Measurements from ENCODE around the gene MIF.
"Not testable (repeated sequence)": the region's sequence is repeated elsewhere in the genome, so short reads cannot be mapped to it uniquely, and the experiment has no call there.

Gene MIF

DNA sequence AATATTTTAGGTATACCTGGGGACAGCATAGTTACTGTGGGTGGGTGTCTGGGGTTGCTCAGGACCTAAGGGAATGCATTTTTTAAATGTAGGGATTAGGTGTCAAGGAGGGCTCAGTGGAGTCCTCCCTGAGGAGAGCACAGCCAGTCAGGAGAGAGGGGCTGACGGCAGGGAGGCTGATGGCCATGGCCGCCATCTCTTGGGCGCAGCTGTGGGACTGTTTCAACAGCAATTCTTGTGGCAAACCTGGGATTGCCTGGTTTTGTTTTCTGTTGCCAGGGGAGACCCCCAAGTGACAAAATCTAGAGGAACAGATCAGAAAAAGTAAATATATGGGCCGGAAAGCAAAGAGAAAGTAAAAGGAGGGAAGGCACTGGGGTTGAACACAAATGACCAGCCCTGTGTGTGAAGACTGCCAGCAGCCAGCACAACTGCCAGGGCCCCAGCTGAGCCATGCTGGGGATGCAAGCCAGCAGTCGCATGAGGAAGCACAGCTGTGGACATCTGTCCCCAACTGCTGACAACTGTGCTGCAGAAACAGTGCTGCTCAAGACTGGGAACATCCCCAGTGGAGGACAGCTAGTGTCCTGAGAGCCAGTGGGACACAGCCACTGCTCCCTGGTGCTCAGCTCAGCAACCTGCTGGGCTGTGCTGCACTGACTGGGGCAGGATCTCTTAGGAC is 10.5 kb downstream of the MIF start:
- DNase-seq: no peak

DNA sequence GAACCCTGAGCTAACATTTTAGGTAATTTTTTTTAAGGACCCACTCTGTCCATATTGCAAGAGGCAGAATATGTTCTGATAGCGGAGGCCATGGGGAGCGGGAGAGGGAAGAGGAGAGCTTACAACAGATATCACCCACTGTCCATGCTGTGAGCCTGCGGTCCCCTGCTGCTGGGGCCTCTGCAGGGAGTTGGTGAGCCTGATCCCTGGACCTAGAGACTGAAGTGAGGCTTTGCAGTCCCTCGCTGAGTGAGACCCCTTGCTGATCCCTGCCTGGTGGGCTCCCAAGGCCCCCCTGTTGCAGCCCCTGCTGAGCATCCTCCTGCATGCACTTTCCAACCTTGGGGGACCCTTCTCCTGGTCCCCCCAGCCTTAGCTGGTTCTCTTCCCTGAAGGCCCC is 12.5 kb downstream of the MIF start:
- DNase-seq: no peak

DNA sequence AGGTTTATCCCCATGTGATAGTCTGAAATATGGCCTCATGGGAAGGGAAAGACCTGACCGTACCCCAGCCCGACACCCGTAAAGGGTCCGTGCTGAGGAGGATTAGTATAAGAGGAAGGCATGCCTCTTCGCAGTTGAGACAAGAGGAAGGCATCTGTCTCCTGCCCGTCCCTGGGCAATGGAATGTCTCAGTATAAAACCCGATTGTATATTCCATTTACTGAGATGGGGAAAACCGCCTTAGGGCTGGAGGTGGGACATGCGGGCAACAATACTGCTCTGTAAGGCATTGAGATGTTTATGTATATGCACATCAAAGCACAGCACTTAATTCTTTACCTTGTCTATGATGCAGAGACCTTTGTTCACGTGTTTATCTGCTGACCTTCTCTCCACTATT is 13.2 kb downstream of the MIF start:
- not testable (repeated sequence) for DNase-seq

DNA sequence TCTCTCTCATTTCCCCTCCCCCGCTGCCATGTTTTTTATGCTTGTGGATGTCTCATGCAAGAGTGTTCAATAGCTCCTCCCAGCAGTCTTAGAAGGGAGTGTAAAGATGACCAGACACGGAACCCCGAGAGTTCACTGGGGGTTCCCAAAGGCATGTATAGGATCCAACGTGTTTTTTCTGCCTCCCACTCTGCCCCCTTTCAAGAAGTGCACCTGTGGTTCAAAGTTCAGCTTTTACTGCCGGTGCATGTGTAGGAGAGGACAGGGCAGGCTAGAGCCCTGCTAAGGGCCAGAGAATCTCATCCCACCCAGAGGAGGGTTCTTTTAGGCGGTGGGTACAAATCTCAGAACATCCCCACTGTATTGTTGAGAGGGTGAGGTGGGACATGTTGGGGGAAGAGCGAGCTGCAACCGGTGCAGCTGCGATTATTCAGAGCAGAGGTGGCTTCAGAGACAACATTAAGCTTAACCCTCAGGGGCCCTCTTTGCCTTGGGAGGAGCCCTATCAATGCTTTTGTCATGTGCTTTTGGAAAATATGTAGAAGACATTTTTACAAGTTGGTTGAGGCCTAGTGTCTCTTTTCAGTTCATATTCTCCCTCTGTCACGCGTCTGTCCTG is 14.5 kb downstream of the MIF start:
- DNase-seq: no peak

DNA sequence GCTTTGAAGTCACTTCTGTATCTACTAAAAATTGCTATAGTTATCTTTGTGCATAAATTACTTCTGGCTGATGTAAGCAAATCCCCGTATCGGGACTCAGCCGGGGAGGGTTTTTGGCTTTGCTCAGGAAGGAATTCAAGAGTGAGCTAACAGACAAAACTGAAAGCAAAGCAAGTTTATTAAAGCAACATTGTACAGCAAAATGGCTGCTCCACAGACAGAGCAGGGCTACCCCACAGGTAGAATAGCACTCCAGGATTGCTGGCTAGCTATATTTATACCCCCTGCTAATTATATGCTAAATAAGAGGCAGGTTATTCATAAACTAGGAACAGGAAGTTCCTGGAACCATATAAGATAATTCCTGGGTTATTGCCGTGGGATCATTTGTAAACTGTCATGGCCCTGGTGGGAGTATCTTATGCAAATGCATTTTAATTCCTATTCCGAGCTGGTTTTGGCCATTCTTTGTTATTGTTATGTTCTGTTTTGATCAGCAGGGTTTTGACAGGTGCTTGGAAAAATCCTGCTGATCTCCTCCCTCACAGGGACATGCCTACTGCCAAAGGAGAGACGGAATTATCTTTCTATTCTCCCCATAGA is 15.2 kb downstream of the MIF start:
- no peak for DNase-seq

DNA sequence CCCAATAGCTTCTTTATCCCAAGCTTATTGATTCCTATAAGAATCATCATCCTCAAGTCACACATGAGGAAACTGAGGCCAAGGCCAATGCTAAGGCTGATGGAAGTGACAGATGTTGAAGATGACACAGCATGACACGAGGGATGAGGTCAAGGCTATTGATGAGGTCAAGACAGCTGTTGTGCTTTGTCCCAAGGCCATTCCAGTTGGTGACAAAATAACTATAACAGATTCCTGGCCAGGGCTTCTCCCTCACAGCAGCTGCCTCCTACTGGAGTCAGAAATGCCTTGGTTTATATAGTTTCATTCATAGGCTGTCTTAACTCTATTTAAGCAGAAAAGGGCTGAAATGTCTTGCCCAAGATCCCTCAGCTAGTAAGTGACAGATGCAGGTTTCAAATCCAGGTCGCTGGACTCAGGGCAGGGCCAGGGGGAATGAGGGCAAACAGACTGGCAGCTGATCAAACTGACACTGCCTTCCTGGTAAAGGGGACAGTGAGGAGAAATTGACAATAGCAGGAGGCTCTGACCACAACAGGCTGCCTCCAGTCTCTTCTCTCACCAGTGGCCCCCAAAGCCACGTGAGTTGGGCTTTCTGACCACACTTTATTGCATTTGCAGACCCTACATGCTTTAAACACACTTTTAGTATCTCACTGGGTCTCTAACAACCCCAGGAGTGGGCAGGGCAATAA is 16.5 kb downstream of the MIF start:
- DNase-seq: no peak

DNA sequence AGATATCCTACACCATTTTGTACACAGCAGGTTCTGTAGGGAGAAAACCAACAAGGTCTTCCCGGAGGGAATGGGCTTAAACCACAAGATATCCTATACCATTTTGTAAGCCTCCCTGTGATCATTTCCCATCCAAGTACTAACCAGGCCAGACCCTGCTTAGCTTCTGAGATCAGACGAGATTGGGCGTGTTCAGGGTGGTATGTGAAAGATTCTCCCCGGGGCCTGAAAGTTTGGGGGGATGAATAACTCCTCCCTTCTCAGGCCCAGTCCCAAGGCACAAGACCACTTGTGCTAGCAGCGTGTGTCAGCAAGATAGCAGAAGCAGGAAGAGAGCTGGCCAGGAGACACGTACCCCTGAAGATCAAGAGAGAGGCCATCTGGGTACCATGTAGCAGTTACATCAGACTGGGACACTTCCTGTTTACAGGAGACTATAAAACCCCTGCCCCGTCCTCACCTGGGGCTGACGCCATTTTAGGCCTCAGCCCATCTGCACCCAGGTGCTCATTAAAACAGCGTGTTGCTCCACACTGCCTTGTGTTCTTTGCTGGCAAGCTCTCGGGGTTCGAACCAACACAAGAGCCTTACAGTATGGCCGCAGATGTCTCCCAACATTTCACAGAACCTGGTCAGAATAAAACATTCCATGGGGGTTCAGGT is 17.3 kb downstream of the MIF start:
- DNase-seq: no peak

DNA sequence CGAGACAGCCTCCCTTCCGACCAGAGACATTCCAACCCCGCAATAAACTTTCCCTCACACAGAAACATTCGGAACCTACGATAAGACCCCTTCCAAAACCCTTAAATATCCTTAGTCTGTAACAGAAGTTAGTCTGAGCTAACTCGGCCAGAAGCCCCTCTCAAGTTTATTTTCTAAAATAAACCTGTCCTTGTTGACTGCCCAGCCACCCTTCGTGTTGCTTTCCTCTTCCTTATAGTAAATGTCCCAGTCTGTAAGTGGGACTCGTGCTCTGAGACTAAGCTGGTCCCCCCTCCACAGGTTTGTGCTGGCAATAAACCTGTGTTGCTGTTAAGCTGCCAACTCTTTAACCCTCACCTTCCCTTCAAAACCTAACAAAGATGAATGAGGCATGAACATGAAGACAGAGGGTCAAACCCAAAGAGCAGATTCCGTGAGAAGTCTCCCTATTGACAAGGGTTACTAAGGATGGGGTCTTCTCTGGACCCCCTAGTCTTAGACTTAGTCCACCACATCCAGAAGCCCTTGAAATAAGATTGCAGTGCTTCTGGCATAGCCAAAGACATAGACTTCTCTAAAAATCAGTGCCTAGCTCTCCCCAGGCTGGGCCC is 18.2 kb downstream of the MIF start:
- DNase-seq: no peak

DNA sequence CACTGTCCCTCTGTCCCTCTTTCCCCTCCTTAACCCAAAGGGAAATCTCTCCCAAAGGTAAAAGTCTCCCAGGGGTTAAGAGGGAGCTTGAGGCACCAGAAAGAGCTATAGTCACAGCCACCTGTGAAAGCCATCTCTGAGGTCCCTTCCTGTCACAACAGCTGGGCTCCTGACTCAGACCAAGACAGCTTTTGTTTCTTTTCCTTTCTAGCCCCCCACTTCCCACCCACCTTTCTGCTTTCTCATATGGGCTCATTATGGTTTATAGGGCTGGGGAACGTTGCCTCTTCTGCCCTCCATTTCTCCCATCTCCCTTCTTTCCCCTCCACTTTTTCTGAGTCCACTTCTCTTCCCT is 19.1 kb downstream of the MIF start:
- no peak for DNase-seq

DNA sequence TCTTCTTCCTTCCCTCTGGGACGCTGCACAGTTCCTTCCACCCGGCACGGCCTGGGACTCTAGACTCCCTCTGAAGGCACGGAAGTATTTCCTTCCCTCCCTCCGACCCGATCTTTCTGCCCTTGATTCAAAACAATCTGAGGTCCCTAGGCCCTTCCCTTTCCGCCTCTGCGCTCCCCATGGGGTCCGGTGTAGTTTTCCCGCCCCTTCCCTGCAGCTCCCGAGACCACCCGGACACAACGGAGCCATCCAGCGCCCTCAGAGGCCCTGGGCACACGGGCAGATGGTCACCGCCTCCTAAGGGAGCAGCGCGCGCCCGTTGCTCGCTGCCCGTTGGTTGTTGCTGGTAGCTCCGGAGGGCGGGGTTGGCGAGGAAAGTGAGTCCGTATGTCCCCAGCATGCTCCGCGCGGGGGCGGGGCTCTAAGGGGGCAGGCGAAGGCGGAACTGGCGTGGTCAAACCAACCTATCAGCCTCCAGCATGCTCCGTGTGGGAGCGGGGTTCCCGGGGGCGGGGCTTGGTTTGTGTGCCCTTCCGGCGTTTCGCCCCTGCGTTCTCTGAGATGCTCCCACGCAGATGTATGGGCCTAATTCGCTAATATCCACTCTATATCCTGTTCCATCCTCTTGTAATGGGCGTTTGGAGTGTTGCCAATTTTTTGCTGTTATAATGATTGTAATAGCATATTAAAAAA is 19.6 kb downstream of the MIF start:
- DNase-seq: peak; percentile 98

DNA sequence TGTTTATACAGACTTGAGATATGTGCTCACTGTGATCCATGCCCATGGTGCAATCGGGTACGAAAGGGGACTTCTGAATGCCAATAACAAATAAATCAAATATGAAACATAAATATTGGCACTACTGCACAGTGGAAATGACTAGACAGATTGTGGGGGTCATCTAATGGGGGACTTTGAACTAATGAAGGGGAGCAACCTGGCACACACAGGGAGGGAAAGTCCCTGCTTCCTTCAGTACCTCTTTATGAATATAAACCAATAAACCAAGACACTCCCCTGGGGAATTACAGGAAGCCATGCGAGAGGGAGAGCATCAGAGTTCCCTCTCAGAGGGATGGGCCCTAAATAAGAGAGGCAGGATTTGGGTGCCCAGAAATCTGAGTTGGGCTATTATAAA is 21.1 kb downstream of the MIF start:
- no peak for DNase-seq

DNA sequence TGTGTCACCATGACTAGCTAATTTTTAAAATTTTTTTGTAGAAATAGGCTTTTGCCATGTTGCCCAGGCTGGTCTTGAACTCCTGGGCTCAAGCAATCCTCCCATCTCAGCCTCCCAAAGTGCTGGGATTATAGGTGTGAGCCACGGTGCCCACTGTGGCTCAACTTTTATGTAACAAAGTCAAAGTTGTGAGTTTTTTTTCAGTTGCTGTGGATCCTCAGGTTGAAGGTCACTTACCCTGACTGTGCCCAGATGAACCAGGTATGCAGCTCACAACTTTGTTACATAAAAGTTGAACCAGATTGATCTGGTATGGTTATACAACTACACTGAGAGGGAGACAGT is 26.1 kb downstream of the MIF start:
- not testable (repeated sequence) for DNase-seq

DNA sequence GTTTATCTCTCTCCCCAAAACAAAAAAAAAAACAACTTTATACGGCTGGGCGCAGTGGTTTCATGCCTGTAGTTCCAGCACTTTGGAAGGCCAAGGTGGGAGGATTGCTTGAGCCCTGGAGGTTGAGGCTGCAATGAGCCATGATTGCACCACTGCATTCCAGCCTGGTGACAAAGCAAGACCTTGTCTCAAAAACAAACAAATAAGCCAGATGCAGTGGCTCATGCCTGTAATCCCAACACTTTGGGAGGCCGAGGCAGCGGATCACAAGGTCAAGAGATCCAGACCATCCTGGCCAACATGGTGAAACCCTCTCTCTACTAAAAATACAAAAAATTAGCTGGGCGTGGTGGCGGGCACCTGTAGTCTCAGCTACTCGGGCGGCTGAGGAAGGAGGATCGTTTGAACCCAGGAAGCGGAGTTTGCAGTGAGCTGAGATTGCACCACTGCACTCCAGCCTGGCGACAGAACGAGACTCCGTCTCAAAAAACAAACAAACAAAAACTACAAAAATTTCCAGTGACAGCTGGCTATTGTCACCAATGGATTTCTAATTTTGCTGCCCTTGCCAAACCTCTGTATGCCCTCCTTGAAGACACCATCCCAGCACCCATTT is 27.5 kb downstream of the MIF start:
- not testable (repeated sequence) for DNase-seq

DNA sequence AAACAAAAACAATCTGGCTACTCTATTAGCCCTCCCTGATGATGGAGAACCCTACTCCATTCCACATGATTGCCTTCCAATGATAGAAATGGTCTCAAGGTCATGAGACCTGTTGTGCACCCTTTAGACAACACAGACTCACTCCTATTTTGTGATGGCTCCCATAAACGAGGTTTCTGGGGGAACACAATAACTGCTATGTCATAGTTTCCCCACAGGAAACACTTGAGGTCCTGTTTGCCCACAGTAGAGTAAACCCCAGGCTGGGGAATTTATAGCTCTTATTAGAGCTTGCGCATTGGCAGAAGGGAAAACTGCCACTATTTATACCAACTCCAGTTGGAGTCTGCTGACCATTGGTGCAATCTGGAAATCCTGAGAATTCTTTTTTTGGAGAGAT is 28.7 kb downstream of the MIF start:
- no peak for DNase-seq

DNA sequence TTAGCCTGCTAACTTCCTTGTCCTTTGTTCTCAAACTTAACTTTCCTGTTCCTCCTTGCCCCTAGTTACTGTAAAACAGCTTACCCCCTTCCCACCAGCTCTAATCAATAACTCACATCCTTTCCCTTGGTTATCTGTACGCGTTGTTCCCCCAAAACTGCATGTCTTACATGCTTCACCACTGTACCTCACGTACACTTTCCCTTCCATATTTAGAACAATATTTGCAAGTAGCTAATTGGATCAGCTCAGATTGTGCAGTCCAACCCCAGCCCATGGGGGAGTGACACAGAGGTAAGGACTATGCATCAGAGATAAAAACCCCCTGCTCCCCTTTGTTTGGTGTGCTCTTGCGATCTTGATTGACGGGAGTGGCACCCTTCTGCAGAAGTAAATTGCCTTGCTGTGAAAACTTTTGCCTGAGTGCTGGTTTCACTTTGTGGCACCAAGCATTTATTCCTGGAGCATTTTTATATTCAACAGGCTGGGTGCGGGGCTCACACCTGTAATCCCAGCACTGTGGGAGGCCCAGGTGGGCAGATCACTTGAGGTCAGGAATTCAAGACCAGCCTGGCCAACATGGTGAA is 30.9 kb downstream of the MIF start:
- no peak for DNase-seq

DNA sequence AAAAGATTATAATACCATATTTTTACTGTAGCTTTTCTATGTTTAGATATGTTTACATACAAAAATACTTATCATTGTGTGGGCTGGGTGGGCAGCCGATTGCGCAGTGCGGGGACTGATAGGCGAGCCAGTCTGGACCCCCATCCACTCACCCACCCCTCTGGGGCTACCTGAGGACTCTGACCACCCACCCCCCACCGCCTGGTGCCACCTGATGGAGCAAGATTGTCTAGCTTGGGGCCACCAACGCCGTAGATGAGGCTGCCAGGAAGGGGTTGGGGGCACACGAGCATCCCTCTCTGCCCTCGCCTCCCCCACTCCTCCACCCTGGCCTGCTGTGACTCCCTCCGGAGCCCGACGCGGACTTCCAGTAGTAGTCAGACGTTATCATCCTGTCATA is 32.4 kb downstream of the MIF start:
- no peak for DNase-seq

DNA sequence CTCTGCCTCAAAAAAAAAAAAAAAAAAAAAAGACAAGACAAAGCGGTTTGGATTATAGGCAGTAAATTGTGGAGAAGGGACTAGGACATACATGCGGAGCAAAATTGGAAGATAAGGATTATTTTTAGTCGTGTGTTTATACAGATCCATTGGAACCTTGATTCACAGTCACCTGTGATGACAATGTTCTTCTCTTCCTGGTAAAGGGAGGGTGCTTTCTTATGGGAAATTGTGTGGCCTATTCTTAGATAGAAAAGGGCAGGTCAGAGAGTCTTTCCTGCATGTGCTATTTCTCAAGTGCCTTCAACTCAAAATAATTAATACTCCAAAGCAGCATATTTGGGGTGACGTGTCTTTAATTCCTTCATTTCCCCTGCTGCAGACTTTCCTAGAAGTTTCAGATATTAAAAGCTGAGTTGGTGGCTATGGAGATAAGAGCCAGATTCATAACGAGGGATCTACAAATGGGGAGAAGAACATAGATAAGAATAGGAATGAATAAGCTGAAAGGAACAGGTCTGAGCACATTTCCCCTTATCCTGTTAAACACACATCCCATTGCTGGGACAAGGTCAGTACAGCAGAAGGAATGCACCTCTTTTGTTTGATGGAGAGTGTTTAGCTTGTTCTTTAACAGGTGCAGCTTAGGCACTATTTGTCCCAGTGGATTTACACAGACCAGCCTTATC is 44.3 kb downstream of the MIF start:
- DNase-seq: no peak

DNA sequence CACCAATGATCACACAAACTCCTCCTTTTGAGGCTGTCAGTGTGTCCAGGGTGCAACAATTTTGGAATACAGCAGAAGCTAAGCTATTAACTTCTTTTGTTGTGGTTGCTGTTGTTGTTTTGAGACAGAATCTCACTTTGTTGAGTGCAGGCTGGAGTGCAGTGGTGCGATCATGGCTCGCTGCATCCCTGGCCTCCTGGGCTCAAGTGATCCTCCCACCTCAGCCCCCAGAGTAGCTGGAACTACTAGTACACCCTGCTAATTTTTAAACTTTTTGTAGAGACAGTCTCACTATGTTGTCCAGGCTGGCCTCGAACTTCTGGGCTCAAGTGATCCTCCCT is 44.8 kb downstream of the MIF start:
- DNase-seq: no peak

DNA sequence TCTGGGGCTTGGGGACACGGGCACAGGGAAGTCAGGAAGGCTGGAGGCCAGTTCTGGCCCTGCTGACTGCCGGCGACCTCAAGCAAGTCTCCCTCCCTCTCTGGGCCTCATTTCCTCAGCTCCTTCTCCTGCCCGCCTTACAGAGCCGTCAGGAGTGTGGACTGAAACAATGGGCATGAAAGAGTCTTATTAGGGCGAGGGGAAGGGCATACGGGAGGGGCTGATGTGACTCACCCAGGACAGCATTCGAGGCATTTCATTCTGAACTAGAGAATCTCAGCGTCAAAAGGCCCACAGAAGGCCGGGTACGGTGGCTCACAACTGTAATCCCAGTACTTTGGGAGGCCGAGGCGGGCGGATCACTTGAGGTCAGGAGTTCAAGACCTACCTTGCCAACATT is 46.0 kb downstream of the MIF start:
- DNase-seq: not testable (repeated sequence)

All from CD4-positive, alpha-beta T cell treated with Interleukin-4 for 4 hours (primary cell).